Stimulated activated CD4-positive, alpha-beta T cell treated with anti-CD3 and anti-CD28 coated beads, Interleukin-4, amount 100 ng/mL, for 48 hours (primary cell): ENCODE measurements around the gene MLXIPL.
"Not testable (repeated sequence)": the region's sequence is repeated elsewhere in the genome, so short reads cannot be mapped to it uniquely, and the experiment has no call there.

Source experiments
- DNase-seq, 2 donors: peaks; one replicate each; pipeline ENCODE4 v3.0.0-alpha.2; 2020; ENCODE audit warnings: low read depth in 2 of 2

Gene MLXIPL

DNA sequence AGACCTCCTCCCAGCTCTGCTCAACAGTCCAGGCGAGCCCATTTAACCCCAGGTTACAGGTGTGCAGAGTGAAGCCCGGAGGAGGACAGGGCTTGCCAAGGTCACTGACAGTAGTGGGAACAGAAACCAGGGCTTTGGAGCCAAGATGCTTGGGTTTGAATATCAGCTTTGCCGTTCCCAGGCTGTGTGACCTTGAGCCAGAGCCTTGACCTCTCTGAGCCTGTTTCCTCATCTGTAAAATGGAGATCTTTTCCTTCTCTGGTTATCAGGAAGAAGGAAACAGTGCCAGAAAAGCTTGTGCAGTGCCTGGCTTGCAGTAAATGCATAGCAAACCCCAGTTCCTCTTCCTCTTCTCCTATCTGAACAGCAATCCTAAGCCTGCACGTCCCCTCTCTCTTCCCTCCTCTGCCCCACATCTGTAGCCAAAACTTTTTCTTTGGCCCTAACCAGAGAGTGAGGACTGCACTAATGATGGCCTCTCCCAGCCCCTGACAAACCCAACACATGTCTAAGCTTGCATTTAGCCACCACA, 21.4 kb upstream of the MLXIPL start:
- no peak for DNase-seq

DNA sequence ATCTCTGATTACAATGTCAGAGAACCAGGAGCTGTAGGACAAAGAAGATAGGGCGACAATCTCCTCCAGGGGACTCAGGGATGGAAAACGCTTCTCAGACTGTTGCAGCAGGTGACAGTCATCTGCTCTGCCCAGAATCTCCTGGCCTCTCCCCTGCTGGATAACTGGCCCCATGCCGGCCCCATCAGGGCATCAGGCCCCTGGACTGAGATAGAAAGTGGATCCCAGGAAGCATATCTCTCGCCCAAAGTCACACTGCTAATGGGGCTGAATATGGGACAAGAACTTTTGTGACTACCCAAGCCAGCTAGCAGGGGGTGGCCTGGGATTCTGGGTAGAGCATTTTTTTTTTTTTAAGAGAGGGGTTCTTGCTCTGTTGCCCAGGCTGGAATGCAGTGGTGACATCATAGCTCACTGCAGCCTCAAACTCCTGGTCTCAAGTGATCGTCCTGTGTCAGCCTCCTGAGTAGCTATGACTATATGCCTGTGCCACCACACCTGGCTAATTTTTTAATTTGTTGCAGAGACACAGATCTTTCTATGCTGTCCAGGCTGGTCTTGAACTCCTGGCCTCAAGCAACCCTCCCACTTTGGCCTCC, 20.5 kb upstream of the MLXIPL start:
- no peak for DNase-seq

DNA sequence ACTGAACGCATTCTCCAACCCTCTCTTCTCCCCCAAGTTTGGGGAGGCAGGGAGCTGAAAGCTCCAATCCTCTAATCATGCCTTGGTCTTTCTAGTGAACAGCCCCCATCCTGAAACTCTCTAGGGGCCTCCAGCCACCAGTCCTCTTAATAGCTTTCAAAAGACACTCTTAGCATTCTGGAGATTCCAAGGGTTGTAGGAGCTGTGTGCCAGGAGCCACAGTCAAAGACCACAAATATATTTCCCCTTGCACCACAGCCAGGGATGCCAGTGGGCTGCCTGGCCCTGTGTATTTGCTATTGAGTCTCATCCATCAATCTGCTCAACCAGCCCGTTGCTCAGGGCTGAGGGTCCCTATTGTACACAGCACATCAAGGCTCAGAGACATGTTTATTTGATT, 18.5 kb upstream of the MLXIPL start:
- DNase-seq = no peak

DNA sequence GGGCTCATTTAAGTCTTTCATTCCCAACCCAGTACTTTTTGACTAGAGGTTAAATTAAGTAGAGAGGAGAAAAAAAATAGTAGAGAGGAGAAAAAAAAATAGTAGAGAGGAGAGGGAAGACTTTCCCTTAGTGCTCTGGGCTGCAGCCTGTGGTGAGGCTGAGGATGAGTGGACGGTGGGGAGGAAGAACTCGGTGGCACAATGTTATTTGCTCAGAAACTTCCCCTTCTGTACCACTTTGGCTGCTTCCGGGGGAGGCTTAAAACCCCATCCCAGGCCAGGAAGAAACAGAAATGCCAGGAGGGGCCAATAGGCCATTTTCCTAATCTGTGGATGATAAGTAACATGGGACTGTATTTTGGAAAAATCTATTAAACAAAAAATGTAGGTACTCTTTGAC, 14.6 kb upstream of the MLXIPL start:
- DNase-seq = no peak

DNA sequence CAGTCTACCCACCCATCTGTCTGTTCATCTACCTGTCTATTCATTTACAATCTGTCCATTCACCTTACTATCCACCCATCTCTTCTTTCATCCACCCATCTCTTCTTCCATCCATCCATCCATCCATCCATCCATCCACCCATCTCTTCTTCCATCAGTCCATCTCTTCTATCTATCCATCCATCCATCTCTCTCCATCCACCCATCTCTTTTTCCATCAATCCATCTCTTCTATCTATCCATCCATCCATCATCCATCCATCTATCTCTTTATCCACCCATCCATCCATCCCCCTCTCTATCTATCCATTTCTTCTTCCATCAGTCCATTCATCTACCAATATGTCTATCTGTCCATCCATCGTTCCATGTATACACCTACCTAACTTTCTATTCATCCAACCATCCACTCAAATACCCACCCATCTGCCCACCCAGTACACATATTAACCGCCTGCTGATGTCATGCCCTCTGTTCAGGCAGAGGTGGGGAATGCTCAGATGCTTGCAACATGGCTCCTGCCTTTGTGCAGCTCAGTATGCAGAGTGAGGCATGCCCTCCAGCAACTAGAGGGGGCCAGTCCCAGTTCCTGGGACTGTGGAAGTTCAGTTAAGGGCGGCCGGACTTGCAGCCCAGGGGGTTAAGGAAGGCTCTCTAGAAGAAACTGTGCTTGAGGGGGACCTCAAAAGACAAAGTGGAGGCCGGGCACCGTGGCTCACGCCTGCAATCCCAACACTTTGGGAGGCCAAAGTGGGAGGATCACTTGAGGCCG, 11.3 kb upstream of the MLXIPL start:
- no peak for DNase-seq

DNA sequence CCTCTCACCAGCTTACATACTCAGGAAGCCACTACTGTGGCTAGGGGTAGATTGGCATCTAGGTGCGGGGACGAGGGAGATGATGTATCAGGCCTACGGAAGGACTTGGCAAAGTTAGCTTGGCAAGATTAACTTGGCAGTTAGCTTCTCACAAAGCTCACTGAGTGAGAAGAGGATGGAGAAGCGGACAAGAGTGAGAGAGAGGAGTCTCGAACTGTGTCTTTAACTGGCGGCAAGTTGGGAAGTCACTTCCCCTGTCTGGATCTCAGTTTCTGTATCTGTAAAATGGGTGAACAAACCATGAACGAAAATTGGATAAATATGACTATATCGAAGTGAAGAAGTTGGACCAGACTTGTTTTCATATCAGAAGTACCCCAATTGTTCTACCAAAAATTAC, 9.5 kb upstream of the MLXIPL start:
- DNase-seq = no peak

DNA sequence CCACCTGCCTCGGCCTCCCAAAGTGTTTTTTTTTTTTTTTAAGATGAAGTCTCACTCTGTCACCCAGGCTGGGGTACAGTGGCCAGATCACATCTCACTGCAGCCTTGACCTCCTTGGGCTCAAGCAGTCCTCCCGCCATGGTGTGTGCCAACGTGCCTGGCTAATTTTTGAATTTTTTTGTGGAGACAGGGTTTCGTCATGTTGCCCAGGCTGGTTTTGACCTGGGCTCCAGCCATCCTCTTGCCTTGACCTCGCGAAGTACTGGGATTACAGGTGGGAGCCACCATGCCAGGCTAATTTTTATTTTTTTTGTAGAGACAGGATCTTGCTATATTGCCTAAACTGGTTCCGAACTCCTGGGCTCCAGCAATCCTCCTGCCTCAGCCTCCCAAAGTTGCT, 9.0 kb upstream of the MLXIPL start:
- no peak for DNase-seq

DNA sequence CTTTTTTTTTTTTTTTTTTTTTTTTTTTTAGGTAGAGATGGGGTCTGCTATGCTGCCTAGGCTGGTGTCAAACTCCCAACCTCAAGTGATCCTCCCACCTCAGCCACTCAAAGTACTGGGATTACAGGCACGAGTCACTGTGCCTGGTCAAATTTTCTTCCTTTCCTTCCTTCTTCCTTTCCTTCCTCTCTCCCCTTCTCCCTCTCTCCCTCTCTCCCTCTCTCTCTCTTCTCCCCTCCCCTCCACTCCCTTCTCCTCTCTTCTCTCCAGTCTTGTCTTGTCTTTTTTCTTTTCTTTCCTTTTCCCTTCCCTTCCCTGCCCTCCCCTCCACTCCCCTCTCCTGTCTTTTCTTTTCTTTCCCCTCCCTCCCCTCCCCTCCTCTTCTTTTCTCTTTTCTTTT, 7.2 kb upstream of the MLXIPL start:
- DNase-seq = no peak

DNA sequence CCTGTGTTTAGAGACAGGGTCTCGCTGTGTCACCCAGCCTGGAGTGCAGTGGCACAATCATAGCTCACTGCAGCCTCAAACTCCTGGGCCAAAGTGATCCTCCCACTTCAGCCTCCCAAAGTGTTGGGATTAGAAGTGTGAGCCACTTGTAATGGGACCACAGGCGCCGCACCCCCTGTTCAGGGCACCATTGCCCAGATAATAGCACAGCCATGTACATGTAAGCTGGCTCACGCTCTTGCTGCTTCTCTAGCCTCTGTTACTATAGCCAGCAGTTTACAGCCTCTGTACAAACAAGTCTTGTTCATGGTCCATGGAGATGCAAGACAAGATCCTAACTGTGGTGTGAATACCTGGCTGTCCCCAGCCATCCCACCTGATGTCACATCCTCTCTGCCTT, 4.2 kb upstream of the MLXIPL start:
- no peak for DNase-seq

DNA sequence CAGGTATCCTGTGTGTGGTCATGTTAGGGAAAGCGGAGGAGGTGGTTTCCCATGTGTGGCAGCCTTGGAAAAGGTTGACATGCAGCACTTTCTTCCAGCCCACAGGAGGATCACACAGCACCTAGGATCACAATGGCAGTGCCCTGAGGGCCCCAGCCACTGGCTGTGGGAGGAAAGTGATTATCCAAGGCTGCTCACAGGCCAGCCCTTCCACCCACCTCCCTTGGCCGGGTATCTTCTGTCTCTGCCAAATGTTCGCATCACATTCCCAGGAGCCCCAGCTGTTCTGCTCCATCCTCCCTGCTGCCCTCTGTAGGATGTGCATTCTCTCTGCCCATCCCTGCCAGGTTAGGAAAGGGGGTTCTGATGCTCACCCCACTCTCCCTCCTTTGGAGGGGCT, 2.5 kb upstream of the MLXIPL start:
- no peak for DNase-seq

DNA sequence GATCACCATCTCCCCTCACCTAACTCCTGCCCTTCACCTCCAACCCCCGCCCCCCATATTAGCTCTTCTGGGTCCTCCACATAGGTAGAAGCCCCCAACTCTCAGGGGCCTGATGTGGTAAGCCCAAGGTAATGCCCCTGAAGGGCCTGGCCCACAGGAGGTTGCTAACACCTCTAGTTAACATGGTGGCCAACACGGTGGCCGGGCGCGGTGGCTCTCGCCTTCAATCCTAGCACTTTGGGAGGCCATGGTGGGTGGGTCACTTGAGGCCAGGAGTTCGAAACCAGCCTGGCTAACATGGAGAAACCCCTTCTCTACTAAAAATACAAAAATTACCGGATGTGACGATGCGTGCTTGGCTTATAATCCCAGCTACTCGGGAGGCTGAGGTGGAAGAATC, 954 bp upstream of the MLXIPL start:
- DNase-seq = no peak

DNA sequence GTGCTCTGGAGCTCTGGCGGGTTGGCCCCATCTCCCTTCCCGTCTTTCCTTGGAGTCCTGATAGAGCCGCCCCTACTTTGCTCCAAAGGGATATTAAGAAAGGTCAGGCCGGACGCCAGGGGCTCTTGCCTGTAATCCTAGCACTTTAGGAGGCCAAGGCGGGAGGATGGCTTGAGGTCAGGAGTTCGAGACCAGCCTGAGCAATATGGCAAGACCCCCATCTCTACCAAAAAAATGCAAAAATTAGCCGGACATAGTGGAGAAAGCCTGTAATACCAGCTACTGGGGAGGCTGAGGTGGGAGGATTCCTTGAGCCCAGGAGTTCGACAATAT, 313 bp upstream of the MLXIPL start:
- DNase-seq = no peak

DNA sequence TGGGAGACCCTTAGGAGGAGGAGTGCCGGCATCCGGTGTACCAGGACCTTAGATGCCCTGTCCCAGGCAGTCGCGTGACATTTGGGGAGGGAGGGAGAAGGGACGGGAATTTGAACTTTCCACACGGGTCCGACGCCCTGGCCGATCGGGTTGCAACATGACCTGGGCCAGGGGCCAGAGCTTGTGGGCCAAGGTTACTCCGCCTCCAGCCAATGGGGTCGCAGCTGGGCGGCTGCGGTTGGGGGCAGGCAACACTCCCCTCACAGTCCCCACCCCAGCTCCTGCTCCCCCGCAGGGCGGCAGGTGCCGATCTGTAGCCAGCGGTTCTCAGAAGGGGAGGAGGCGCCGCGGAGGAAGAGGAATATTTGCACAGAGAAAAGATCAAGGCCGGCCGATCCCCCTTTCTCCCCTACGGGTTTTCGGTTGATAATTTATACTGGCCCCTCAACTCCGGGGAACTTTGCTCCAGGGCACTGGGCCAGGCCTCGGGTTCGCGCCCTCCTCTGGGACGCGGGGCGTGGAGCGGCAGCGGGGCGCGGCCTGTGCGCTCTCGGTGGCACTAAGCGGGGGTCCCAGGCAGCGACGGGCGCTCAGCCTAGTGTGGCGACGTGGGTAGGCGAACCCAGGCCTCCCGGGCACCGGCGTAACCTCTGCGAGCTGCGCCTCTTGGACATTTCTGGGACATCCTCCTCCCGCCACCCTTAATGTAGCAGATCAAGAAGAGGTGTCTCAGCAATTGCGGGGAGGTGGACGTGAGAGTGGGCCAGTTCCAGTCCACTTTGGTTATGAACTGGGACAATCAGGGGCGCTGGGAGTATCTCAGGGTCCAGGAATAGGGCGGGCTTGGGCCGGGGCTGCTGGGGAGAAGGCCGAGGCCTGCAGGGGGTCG, 1.2 kb downstream of the MLXIPL start:
- no peak for DNase-seq

DNA sequence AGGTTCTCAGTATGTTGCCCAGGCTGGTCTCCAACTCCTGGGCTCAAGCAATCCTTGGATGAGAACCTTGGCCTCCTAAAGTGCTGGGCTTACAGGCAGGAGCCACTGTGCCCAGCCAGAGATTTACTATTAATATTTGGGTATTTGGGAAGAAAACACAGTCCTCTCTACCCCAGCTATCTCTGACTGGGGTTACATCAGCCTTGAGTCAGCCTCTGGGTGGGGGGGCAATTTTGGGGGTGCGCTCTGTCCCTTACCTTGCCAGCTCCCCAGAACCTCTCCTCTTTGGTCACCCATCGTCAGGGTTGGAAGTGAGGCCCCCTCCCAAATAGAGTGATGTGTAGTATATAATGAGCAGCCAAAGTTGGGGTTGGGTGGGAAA, 1.8 kb downstream of the MLXIPL start:
- no peak for DNase-seq

DNA sequence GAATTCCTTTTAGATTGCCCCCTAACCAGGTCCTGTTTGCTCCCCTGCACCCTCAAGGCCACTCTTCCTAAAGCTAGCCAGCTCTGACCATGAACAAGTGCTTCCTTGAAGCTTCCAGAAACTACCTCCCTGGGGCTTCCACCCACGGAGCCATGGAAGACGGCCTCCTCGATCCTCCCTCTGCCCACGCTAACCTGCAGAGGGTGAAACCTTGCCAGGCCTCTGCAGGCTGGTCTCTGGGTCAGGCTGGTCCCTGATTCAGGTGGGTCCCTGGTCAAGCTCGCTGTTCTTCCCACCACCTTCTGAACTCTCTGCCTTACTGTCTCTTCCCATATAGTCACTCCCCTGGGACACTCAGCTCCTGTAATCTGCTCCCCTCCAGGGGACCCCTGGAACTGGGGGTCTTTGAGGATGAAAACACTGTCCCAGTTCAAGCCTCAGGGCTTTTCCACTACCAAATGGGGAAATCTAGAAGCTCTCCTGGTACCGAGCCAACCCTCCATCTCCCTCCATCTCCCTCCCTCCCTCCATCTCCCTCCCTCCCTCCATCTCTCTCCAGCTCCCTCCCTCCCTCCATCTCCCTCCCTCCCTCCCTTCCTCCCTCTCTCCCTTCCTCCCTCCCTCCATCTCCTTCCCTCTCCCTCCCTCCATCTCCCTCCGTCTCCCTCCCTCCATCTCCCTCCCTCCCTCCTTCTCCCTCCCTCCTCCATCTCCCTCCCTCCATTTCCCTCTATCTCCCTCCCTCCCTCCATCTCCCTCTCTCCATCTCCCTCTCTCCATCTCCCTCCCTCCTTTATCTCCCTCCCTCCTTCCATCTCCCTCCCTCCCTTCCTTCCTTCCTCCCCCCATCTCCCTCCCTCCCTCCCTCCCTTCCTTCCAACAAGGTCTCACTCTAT, 2.9 kb downstream of the MLXIPL start:
- no peak for DNase-seq

DNA sequence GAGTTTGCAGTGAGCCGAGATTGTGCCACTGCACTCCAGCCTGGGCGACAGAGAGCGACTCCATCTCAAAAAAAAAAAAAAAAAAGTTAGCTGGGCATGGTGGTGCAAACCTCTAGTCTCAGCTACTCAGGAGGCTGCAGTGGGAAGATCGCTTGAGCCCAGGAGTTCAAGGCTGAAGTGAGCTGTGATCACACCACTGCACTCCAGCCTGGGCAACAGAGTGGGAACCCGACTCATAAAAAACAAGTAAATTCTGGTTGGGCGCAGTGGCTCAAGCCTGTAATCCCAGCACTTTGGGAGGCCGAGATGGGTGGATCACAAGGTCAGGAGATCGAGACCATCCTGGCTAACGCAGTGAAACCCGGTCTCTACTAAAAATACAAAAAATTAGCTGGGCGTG, 4.9 kb downstream of the MLXIPL start:
- not testable (repeated sequence) for DNase-seq

DNA sequence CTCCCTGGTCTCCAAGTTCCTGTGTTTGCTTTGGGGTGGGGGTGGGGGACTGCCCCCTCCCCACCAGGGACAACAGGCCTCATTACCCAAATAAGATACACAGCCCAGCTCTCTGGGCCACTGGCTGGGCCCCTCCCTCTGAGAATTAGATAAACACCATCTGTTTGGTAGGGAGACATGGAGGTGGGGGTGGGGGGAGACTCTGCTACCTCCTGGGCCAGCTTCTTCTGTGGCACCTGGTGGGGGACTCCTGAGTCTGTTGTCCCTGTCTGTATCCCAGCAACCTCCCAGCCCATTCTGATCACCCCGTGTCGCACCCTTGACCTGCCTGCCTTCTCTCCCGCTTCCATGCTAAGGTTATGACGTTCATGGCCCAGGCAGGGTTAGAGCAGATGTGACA, 5.8 kb downstream of the MLXIPL start:
- DNase-seq = no peak

DNA sequence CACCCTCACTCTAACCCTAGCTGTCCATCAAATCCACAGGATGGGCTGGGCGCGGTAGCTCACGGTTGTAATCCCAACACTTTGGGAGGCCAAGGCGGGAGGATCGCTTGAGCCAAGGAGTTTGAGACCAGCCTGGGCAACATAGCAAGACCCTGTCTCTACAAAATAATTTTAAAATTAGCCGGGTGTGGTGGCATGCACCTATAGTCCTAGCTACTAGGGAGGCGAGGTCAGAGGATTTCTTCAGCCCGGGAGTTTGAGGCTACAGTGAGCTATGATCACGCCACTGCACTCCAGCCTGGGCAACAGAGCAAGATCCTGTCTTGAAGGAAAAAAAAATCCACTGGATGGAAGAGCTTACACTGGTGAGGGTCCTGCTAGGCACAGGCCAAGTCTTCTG, 6.8 kb downstream of the MLXIPL start:
- not testable (repeated sequence) for DNase-seq

DNA sequence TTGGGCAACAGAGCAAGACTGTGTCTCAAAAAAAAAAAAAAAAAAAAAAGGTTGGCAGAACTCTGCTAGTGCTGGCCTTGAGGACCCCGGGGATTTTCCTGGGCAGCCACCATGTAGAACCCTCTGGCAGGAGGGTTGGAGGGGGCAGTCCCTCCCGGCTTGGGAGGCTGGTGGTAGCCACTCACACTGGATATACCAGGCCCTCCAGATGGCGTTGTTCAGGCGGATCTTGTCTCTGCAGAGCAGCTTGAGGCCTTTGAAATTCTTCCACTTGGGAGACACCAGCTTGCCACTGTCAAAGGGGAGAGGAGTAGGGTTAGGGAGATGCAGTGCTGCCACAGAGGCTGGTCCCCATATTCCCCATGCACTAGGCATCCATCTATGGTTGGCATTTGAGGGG, 8.4 kb downstream of the MLXIPL start:
- no peak for DNase-seq

DNA sequence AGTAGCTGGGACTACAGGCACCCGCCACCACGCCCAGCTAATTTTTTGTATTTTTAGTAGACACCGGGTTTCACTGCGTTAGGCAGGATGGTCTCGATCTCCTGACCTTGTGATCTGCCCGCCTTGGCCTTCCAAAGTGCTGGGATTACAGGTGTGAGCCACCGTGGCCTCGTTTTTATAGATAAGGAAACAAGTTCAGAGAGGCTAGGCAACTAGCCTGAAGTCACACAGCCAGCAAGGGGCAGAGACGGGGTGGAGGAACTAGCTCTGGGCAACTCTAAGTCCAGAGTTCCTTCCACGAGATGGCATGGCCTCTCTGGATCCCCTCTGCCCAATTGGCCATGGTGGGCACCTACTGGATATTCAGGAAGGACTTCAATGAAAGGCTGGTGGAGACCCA, 9.4 kb downstream of the MLXIPL start:
- DNase-seq = not testable (repeated sequence)

DNA sequence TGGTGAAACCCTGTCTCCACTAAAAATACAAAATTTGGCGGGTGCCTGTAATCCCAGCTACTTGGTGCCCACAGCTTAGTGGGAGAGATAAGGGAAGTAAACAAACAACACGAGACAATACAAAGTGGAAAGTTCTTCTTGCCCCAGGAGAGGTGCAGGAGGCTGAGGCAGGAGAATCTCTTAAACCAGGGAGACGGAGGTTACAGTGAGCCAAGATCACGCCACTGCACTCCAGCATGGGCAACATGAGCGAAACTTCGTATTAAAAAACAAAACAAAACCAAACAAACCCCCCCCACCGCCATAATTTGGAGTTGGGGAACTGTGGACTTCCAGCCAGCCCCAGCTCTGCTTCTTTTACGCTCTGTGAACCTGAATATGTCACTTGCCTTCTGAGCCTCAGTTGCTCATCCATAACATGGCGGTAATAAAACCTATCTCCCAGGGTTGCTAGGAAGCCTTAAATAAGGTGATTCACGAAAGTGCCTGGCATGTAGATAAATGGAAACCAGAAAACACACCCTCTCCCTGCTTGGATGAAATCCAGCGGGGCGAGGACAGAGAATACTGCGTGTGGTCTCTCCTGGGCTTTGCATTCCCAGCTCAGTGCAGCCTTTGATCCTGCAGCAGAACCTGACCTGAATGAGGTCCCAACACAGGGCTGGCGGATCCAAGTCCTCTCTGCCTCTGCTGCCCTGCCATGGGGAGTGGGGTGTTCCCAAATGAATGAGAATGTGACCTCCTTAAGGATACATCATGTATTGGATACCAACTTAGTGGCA, 10.2 kb downstream of the MLXIPL start:
- no peak for DNase-seq
